HG03342 (cell line): ENCODE measurements around the gene GMEB2.
"Not testable (repeated sequence)": the region's sequence is repeated elsewhere in the genome, so short reads cannot be mapped to it uniquely, and the experiment has no call there.

Source experiments
- ATAC-seq: cut with Tn5 transposase; IDR thresholded peaks from one replicate; pipeline ENCODE4 v1.9.1; 2021; ENCODE audit warnings: mild to moderate bottlenecking, moderate library complexity; ENCODE audit not compliant: unreplicated experiment

GMEB2 gene

DNA sequence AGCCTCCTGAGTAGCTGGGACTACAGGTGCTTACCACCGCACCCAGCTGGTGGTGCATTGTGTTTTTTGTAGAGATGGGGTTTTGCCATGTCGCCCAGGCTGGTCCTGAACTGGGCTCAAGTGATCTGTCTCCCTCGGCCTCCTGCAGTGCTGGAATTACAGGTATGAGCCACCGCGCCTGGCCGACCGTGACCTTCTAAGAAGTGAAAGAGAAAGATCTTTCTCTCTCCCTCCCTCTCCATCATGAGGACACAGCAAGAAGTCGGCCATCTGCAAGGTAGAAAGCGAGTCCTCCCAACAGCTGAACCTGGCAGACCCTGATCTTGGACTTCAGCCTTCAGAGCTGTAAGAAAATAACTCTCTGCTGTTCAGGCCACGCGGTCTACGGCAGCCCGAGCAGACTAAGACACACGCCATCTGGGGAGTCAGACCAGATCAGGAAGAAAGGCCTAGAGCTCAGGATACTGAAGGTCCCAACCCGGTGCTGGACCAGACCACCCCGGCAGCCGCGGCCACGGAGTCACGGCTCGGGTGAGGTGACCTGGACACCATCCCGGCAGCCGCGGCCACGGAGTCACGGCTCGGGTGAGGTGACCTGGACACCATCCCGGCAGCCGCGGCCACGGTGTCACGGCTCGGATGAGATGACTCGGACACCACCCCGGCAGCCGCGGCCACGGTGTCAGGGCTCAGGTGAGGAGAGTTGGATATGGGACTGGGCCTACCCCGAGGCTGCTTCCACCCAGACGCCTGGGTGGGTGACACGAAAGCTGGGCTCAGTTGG, 9.6 kb downstream of the GMEB2 start:
- no peak for ATAC-seq

DNA sequence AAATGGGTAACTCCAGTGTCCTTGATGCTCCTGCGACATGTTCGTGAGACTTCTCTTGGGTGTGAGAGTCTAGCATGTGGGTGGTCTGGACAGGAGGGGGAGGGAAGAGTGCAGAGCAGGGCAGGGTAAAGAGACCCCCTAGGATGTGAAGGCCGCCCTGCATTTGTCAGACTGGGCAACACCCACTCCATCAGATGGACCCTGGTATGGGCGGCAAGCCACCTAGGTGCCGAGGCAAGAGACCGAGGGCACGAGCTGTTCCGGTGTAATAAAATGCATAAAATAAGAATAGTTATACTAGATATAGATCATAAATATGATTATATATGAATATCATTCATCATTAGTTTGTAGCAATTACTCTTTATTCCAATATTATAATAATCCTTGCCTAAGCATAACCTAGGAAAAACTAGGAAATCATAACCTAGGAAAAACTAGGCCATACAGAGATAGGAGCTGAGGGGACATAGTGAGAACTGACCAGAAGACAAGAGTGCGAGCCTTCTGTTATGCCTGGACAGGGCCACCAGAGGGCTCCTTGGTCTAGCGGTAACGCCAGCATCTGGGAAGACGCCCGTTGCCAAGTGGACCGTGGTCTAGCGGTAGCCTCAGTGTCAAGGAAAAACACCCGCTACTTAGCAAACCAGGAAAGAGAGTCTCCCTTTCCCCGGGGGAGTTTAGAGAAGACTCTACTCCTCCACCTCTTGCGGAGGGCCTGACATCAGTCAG, 12.9 kb downstream of the GMEB2 start:
- not testable (repeated sequence) for ATAC-seq

DNA sequence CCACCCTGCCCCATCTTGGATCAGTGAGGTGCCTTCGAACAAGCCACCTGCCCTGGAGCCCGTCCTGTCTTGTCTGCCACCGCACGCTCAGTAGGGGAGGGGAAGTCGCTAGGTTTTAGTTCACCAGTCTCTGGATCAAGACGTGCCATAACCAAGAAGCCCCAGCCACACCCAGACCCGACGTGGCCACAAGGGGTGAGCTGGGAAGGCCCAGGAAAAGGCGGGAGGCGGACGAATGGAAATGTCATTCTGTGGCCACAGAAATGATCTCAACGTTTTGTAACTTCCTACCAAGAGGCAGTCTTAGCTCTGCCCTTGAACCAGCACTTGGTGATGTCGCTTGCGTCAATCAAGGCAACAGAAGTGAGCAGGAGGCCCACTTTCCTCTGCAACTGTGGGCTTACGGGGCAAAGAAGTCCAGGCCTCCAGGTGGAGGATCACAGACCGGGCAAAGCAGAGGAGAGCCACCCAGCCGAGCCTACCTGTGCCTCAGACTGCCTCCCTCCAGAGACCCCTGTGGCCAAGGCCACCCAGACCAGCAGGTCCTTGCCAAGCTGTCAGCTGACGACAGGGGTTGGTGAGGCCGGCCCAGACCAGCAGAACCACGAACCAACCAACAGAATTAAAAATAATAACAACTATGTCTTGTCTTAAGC, 14.5 kb downstream of the GMEB2 start:
- ATAC-seq = no peak

DNA sequence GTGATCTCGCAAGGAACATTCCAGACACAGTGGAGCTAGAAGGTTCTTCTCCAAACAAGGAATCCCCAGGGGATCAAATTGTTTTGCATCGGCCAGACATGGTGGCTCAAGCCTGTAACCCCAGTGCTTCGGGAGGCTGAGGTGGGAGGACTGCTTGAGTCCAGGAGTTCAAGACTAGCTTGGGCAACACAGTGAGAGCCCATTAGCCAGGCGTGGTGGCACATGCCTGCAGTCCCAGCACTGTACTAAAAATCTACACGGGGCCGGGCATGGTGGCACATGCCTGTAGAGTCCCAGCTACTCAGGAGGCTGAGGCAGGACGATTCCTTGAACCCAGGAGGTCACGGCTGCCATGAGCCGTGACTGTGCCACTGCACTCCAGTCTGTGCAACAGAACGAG, 15.3 kb downstream of the GMEB2 start:
- no peak for ATAC-seq

DNA sequence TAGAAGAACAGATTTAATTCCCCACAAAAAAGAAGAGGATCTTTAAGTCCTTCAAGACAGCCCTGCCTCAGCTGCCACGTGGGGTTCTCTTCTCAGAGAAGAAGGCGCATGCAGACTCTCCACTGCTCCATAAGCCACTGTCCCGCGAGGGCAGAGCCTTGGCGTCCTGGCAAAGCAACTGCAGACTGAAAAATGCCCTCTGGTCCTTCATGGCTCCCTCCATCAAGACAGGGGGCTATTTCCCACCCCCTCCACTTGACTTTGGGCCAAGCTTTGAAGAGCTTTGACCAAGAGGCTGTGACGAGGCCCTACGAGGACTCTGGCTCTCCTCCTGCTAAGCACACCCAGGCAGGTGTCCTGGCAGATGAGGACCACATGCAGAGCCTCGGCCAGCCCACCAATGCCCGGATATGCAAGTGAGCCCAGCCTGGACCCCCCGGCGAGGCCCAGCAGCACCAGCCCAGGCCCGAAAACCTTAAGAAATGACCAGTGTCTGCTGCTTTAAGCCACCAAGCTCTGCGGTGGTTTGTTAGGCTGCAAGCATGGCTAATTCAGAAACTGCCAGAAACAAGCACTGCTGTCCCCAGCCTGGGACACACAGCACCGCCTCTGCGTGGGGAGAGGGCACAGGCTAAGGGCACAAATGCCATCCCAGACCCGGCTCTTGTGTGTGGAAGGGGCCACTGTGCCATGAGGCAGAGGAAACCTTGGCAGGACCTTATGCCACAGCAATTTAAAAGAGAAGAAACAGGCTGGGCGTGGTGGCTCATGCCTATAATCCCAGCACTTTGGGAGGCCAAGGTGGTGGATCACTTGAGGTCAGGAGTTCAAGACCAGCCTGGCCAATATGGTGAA, 16.1 kb downstream of the GMEB2 start:
- ATAC-seq = no peak

DNA sequence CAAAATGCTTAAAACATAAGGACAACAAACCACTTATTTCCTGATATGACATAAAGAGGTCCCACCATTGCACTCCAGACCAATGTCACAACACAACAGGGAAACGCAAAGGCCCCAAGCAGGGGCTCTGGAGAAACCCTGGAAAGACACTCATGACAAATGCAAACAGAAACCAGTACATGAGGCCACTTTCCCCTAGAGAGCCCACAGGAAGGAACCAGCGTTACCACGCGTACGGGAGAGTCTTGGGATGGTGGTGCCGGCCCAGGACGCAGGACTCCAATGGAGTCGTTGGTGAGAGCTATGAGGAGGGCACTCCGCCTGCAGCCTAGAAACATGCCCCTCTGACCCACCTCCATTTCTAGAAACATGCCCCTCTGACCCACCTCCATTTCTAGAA, 20.2 kb downstream of the GMEB2 start:
- no peak for ATAC-seq

DNA sequence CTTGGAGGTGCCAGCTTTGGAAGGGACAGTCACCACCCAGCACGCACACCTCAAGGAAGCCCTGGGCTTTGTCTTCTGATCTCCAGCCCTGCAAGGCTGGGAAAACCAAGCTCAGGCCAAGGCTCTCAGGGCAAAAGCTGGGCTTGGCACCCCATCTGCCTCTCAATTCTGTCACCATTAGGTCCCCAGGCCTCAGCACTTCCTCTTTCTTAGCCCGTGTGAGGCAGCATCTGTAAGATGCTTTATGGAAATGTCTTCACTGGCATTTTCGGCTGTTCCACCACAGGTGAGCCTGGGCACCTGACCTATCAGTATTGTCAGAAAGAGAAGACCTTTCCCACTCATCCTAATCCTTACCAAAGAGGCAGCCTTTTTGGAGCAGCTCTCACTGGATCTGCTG, 24.6 kb downstream of the GMEB2 start:
- no peak for ATAC-seq

DNA sequence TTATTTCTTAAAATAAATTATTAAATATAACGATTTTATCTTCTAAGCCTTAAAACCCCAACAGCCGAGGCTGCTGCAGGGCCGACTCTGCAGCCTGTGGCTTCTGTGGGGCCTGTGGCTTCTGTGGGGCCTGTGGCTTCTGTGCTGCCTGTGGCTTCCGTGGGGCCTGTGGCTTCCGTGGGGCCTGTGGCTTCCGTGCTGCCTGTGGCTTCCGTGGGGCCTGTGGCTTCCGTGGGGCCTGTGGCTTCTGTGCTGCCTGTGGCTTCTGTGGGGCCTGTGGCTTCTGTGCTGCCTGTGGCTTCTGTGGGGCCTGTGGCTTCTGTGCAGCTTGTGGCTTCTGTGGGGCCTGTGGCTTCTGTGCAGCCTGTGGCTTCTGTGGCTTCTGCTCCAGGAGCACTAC, 25.2 kb downstream of the GMEB2 start:
- not testable (repeated sequence) for ATAC-seq

DNA sequence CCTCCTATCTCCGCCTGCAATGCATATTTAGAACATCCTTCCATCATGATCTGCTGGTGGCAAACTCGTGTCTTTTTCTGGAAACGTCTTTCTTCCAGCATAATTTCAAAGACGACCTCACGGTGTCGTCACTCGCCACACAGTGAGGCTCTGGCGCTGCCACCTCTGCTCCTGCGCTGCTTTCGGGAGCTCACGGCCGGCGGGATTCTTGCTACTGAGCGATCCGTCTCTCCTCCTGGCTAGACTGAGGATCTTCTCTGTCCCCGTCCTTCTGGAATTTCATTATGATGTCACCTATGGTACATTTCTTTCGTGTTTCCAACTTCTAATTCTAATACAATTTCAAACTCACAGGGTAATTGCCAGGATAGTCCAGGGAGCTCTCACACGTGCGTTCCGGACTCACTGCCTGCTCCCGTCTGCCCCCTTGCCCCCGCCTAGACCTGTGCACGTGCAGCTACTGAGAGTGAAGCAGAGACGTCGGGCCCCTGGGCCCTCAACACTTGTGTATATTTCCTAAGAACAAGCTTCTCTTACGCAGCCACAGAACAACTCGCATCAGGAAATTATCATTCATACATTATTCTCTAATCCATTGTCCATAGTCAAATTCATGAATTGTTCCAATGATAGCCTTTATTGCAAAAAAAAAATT, 27.4 kb downstream of the GMEB2 start:
- no peak for ATAC-seq

DNA sequence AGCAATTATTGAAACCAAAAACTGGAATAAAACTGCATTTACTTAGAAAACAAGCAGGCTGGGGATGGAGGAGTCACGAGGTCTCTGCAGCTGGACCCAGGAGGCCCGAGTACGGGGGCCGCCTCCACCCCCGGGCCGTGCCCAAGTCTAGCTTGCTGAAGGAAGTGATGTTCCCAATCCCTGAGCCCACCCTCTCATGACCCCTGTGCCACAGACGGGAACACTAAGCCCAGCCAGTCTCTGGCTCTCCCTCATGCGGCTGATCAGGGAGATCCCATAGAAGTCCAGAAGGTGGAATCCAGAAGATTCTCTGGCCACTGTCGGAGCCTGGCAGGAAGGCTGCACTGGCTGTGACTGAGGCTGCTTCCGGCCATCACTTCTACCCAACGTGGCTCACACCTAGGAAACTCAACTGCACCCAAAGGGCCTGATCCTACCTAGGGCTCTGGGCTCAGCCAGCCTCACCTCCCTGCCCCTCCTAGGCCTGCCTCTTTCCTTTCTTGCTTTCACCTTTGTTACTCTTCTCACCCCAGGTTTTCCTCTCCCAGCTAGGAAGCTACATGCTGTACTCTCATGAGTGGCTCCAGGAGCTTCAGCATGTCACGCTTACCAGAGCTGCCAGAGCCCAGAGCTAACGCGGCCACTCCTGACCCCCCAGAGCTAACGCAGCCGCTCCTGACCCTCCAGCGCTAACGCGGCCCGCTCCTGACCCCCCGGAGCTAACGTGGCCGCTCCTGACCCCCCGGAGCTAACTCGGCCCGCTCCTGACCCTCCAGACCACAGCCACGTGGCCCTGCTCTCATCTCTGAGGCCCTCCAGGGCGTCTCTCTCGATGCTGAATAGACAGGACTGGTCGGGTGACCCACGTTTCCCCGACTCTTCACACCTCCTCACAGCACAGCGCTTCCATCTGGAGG, 28.2 kb downstream of the GMEB2 start:
- ATAC-seq = no peak

DNA sequence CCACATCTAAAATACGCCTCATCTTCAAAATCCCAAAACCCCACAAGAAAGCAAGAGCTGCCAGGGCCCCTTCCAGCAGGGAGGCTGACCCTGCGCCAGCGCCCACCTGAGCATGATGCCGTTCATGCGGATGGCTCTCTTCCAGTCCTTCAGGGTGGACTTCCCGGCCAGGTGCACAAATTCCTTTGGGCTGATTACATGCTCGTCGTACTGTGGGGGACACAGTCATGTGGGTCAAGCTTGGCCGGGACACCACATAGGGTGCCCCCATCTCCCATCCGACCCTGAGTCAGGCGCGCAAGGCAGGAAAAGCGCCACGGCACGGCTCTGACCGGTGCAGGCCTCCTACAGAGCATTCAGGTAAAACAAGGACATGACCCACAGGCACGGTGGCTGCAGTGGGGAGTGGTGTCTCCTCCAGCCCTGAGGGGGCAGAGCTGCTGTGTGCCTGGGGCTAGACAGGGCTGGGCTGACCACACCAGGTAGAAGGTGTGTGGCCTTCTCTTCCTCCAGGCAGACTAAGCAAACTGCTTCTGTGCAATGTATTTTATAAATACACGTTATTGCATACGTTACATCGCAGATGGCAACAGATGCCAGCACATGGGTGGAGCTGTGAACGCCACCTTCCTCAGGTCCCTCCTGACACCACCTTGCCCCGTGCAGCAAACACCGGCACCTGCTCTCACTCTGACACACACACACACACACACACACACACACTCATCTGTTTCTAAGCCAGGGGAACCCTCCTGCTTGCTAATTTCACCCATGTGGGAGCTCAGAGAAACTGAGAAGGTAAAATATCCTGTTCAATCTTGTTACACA, 29.0 kb downstream of the GMEB2 start:
- no peak for ATAC-seq

DNA sequence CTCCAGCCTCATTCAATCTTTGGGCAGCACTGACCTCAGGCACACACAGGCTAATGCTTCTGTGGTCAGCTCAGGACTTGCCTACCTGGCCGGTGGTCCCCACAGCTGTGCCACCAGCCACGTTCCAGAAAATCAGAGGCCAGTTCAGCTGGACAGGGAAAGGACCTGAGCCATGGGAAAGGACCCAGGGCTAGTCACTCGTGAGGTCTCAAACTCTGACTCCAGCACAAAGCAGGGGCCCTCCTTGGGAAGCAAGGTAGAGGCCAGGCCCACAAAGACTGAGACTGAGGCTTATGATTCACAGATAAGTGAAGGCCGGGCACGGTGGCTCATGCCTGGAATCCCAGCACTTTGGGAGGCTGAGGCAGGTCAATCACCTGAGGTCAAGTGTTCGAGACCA, 30.5 kb downstream of the GMEB2 start:
- ATAC-seq = no peak

DNA sequence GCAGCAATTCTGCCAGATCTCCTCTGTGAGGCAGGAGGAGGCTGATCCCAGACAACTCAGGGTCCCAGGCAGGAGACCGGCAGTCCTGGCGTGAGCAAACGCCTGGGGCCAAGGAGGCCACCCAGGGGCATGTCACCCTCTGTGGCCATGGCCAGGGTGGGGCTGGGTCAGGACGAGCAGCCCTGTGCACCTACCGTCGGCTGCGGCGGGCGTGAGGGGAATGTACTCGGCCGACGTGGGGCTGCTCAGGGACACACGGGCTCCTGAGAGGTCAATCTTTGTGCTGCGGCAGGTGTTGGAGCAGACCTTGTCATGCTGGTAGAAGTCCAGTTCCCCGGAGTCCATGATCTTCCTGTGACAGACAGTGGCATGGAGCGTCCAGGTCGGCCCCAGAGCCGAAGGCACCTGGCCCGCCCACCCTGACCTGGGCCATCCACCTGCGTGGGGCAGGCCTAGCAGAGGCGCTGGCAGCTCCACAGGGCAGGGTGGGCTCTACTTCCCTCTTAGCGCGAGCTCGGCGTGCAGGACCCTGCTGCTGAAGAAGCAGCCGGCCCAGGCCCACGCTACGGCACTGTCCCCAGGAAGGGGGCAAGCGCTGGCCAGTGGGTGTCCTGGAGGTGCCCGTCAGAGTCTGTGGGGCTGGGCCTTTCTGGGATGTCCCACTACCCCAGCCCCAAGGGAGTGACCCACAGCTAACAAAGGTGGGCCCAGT, 31.3 kb downstream of the GMEB2 start:
- ATAC-seq = no peak

DNA sequence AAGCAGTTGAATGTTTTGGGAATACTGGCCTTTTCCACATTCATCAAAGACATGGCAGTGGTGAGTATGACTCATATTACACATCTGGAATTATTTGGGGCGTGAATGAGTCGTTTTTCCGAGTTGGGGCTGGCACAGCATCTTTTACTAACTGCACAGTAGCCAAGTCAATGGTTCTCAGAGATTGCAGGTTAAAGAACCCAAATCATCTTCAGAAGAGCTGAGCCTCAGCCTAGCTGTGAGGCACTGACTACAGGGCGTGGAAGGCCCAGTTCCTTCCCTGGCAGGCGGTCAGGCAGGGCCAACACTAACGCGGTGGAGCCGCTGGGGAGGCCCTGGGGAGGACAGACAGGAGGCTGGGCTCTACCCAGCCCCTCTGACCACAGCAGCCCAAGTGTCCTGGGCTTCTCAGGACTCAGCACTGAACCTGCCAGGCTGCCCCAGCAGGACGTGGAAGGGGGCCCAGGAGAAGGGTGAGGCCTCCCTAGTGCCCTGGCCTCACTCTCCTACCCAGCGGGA, 32.8 kb downstream of the GMEB2 start:
- no peak for ATAC-seq

DNA sequence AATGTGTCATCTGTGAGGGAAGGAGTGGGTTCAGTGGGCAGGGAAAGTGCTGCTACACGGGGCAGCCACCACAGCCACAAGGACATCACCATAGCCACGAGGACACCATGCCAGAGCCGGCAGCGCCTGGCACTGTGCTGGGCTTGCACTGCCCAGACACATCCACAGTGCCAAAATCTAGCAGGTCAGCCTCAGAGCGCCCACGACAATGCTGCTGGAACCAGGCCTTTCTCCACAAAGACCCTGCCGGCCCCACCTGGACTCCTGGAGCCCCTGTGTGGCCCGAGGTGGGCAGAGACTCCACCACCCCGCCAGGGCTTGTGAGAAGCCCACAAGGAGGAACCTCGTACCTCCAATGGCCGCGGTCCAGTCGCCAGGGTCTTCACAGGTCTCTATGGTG, 34.2 kb downstream of the GMEB2 start:
- ATAC-seq = no peak

DNA sequence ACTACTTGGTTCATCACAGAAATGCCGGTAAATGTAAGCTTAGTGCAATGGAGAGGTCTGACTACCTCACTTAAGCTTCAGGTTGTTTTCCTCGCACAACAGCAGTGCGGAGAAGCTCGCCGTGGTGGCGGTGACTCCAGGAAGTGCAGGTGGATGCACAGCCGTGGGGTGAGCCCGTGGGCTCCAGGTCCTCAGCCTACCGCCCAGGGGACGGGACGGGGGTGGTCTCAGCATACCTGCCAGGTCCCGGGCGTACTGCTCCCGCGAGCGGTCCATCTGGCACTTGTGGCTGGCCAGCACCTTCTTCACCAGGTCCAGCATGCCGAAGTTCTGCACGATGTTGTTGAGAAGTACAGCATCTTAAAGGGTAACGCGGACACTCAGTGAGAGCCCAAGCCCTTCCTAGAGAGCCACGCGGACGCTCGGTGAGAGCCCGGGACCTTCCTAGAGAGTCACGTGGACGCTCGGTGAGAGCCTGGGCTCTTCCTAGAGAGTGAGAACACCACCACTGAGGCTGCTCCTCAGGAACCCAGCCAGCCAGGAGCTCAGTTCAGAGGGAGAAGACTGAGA, 35.0 kb downstream of the GMEB2 start:
- no peak for ATAC-seq

DNA sequence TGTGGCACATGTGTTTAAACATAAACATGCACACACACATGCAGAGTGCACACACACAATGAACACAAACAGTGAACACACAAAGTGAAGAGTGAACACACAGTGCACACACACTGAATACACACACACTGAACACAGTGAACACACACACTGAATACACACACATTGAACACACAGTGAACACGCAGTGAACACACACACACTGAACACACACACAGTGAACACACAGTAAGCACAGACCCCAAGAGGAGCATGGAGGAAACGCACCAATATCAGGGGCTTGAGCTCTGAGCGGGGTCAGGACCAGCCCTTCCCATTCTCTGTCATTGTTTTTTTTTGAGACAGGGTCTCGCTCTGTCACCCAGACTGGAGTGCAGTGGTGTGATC, 35.8 kb downstream of the GMEB2 start:
- no peak for ATAC-seq
